Measurements from ENCODE around the gene IP6K3. TPM values are rescaled to one million over a fixed set of nuclear protein-coding genes. Genes with fewer than 3 reads are reported as not detected.

The IP6K3 gene
- polyA plus RNA-seq, 1 of the 3 experiments (the other 2 are of a cell fraction): 0.21 TPM

GRCh38 chr6:33771146-33772081, 24.7 kb upstream of the IP6K3 start (continued):
- TF ChIP-seq, protein P1, sequence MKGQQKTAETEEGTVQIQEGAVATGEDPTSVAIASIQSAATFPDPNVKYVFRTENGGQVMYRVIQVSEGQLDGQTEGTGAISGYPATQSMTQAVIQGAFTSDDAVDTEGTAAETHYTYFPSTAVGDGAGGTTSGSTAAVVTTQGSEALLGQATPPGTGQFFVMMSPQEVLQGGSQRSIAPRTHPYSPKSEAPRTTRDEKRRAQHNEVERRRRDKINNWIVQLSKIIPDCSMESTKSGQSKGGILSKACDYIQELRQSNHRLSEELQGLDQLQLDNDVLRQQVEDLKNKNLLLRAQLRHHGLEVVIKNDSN (IDR thresholded peaks at IDR 0.05; ENCODE audit: borderline replicate concordance, low read depth): 0 out of 2 replicates have a peak, but pooled peaks have one; percentile 5
- TF ChIP-seq IRF3 (IDR thresholded peaks at IDR 0.05; ENCODE audit: low read depth, low read length): no peak
- TF ChIP-seq ZBTB33 (IDR thresholded peaks at IDR 0.05; ENCODE audit: borderline replicate concordance, low read depth): no peak
- no peak for TF ChIP-seq RCOR1 (IDR thresholded peaks at IDR 0.05; ENCODE audit: low read length)
- TF ChIP-seq GATA2 (CRISPR knock-in tag; IDR thresholded peaks at IDR 0.05): no peak
- no peak for TF ChIP-seq RXRA (IDR thresholded peaks at IDR 0.05; ENCODE audit: borderline replicate concordance, low read depth)
- peak; percentile 17 for TF ChIP-seq POLR2AphosphoS5 (IDR thresholded peaks at IDR 0.05; ENCODE audit: low read depth, low read length)
- peak; percentile 14; the same call in 1 of the 2 replicates for TF ChIP-seq FOSL2 (IDR thresholded peaks at IDR 0.05; ENCODE audit: borderline replicate concordance, low read depth)

DNA sequence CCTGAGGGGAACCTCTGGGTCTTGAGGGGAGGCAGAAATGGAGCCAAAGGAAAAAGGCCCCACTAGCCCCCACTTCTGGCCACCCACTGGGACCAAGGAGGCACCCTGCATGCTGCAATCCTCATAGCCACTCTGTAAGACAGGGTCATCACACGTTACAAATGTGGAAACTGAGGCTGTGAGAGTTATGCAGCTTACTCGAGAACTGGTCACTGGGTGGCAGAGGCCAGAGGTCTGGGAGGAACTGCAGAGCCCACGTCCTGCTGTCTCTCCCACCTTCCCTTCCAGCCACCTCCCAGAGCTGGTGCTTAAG, 24.1 kb upstream of the IP6K3 start:
- Histone ChIP-seq H3K9me2 (no peaks in the 10 kb centered on the region), H3K4me3 (ENCODE audit: low read depth in 2 of 2, low read length in 1 of 2) (no peak overlapping the region)
- POLR2A ChIA-PET: interaction anchor here (1.2 kb wide), 2 partner anchors 60 to 275 kb away, joined by 4 to 5 read pairs; partner anchors contain the start of gene UQCC2

More for the DNA sequence above, 24.1 kb upstream of the IP6K3 start:
- CTCF ChIA-PET: interaction anchor here (0.6 to 14.7 kb wide), 80 partner anchors 9 to 1443 kb away, joined by 3 to 204 read pairs (median 6); partner anchors contain the start of genes BAK1, GRM4, IP6K3 and ITPR3
- Histone ChIP-seq H4K20me1 (ENCODE audit: insufficient read depth) (no peaks in the 10 kb centered on the region; the same call in 1 of the 2 replicates), H3K9me3 (no peaks in the 10 kb centered on the region), H3K9ac (peak overlapping the region; percentile 55), H3K79me2 (ENCODE audit: insufficient read depth) (no peaks in the 10 kb centered on the region), H2AFZ (ENCODE audit: low read depth) (no peak overlapping the region), H3F3A (replicated peaks; ENCODE audit: insufficient read depth) (peaks cover 41% of the 10 kb centered on the region), H3K4me1 (ENCODE audit: control insufficient read depth in 1 of 2, insufficient read depth in 2 of 2, low read depth in 1 of 2, low read length in 1 of 2) (peaks cover 16 to 48% of the 10 kb centered on the region in 2 experiments; a peak in 3 of 4 replicates), H3K27ac (ENCODE audit: low read depth in 2 of 2, low read length in 1 of 2) (peak overlapping the region; percentile 78 to 84), H3K36me3 (replicated peaks in 1 of 2; ENCODE audit: control insufficient read depth in 1 of 2, insufficient read depth in 2 of 2, low read length in 1 of 2) (peaks cover 23 to 26% of the 10 kb centered on the region in 2 experiments), H3K4me2 (peak overlapping the region; percentile 84), H3K27me3 (ENCODE audit: insufficient read depth) (no peaks in the 10 kb centered on the region)
- no CpG with 5 or more reads among the region's 3 CpGs for WGBS (ENCODE audit: low lambda C conversion rate)
- no peak for TF ChIP-seq TAF1 (IDR thresholded peaks at IDR 0.05; ENCODE audit: borderline replicate concordance, low read depth, low read length)
- TF ChIP-seq, protein P2, sequence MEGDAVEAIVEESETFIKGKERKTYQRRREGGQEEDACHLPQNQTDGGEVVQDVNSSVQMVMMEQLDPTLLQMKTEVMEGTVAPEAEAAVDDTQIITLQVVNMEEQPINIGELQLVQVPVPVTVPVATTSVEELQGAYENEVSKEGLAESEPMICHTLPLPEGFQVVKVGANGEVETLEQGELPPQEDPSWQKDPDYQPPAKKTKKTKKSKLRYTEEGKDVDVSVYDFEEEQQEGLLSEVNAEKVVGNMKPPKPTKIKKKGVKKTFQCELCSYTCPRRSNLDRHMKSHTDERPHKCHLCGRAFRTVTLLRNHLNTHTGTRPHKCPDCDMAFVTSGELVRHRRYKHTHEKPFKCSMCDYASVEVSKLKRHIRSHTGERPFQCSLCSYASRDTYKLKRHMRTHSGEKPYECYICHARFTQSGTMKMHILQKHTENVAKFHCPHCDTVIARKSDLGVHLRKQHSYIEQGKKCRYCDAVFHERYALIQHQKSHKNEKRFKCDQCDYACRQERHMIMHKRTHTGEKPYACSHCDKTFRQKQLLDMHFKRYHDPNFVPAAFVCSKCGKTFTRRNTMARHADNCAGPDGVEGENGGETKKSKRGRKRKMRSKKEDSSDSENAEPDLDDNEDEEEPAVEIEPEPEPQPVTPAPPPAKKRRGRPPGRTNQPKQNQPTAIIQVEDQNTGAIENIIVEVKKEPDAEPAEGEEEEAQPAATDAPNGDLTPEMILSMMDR (IDR thresholded peaks at IDR 0.05): no peak
- 0 out of 2 replicates have a peak, but pooled peaks have one; percentile 29 for TF ChIP-seq ZBTB33 (IDR thresholded peaks at IDR 0.05; ENCODE audit: borderline replicate concordance, low read depth)
- TF ChIP-seq IRF3 (IDR thresholded peaks at IDR 0.05; ENCODE audit: low read depth, low read length): no peak
- TF ChIP-seq ELF1 (IDR thresholded peaks at IDR 0.05): 0 out of 2 replicates have a peak, but pooled peaks have one; percentile 25
- no peak for TF ChIP-seq MXI1 (IDR thresholded peaks at IDR 0.05; ENCODE audit: low read depth, low read length)
- TF ChIP-seq RAD21 (IDR thresholded peaks at IDR 0.05; ENCODE audit: low read length): no peak
- TF ChIP-seq TEAD4 (IDR thresholded peaks at IDR 0.05; ENCODE audit: borderline replicate concordance, insufficient read depth): no peak
- no peak for TF ChIP-seq RFX5 (IDR thresholded peaks at IDR 0.05; ENCODE audit: low read length)
- no peak for DNase-seq

Measured in SK-N-SH (cell line).